GM15510 (cell line): ENCODE data around the gene GALNT4.

ENCODE experiments used
- POLR2A ChIP-seq: IDR thresholded peaks from 3 replicates; pipeline ENCODE4 v1.6.1; 2011; ENCODE audit warnings: borderline replicate concordance; ENCODE audit not compliant: insufficient read length; ENCODE audit errors: extremely low read depth

The GALNT4 gene

DNA sequence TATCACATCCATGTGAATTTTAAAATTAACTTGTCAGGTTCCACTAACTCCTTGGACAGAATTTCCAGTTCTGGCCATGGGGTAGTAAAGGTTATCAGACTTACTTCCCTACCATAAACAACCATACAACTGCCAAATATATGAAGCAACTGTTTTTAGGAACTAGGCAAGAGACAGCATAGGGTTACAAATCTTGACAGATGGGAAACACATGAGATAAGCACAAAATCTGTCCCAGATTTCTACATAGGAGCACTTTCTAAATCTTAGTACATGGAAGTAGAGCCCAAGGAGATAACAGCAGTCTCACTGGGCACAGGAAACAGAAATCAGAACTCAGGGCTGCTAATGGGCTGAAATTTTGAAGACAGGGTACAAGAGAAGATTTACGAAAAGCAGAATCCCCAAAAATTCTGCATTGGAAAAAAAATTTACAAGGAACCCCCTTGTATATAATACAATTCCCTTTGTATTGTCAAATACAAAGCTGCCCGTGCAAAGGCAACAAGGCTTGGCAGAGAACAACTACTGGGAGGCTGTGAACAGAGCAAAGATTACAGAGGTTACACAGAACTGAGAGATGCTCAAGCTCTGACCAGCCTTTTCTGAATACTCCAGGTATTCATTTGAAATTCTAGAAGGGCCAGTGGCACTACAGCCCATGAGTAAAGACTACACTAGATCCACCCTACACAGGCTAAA is 43.2 kb downstream of the GALNT4 start:
- TF ChIP-seq POLR2A: no peak

DNA sequence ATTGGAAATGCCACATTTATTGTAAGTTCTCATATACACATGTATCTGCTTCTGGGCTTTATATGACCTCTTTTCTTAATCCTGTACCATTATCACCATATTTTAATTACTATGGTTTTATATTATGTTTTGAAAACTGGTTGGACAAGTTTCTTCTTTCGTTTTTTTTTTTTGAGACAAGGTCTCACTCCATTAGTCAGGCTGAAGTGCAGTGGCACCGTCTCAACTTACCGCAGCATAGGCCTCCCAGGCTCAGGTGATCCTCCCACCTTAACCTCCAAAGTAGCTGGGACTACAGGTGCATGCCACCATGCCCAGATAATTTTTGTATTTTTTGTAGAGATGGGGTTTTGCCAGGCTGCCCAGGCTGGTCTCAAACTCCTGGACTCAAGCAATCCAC is 44.6 kb downstream of the GALNT4 start:
- no peak for TF ChIP-seq POLR2A

DNA sequence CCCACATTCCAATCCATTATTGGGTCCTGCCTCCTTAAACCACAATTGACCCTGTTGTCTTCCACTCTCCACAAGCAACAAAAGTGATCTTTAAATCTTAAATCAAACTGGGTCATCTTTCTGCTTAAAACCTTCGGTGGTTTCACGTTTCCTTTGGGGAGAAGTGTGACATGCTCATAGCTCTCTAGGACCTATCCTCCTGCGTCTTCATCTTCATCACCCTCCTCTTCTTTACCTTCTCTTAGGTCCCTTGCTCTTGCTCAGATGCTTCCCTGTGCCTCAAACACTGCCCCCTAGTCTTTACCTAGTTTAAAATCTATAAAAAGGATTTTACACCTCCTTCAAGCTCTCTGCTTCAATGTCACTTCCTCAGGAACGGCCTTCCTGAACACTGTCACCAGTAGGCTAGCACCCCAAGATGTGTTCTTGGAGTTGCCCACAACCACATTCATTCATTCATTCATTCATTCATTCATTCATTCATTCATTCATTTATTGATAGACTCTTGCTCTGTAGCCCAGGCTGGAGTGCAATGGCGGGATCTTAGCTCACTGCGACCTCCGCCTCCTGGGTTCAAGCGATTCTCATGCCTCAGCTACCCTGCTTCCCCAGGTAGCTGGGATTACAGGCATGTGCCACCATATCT is 46.8 kb downstream of the GALNT4 start:
- no peak for TF ChIP-seq POLR2A

DNA sequence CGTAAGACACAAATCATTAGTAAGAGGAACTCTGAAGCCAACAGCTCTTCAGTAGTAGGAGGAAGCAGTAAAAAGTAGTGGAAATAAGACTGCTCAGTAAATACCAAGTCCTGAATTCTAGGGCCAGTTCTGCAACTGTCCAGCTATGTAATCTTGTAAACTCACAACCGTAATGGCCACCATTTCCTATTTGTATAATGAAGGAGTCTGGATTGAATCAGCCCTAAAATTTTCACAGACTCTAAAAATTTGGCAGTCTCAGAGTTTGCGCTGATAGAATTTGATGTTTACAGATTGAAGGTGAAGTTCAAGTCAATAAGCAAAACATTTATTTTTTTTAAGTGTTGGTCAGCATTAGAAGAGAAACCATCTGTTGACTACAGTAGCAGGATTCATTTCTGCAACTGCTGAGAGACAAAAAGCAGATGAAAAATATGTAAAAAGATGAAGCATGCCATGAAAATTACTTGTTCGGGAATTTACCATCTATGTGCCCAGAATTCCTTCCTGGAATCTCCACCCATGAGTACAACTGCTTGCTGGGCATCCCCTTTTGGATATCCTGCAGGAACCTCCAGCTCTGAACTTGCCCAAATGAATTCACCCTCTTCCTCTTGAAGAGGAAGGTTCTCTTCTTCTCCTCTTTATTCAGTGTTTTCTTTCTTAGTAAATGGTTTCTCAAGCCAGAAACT is 47.5 kb downstream of the GALNT4 start:
- no peak for TF ChIP-seq POLR2A

DNA sequence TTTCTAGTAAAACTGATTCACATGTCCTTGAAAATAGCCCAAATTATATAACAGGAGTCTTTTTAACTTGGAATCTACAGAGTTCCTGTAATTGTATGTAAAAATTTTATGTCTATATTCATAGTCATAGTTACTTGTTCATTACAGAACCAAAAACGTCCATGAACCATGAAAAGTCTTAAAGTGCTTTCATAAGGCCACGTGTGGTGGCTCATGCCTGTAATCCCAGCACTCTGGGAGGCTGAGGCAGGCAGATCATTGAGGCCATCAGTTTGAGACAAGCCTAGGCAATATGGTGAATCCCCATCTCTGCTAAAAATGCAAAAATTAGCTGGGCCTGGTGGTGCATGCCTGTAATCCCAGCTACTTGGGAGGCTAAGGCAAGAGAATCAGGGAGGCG is 48.4 kb downstream of the GALNT4 start:
- no peak for TF ChIP-seq POLR2A

GRCh38 chr12:89475203-89475990 is 49.2 kb downstream of the GALNT4 start:
- TF ChIP-seq POLR2A: no peak

DNA sequence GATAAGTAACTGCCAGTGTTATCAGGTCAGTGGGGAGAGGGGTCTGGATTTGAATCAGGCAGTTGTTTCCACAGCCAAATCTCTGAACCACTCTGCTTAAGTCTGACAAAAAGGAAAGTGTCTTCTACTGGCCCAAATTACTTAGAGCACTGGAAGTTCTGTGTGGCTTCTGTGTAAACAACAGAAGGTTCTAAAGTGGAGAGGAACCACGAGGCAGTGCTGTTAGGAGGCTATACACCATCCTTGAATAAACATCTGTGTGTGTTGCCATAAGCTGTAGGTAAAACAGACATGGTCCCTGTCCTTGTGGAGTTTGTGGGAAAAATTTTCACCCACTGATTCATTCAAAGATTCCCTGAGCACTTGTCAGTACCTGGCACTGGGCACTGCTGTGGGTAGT is 50.0 kb downstream of the GALNT4 start:
- TF ChIP-seq POLR2A: no peak
